Skeletal muscle tissue (tissue), 4 donors: ENCODE measurements around the gene MLIP. TPM values are rescaled to one million over a fixed set of nuclear protein-coding genes. Genes with fewer than 3 reads are reported as not detected.

Experiments
- H3K27ac ChIP-seq: one replicate; pipeline ENCODE4 v1.7.0; 2013; ENCODE audit warnings: mild to moderate bottlenecking, low read depth, low read length, inconsistent platforms
- H3K27me3 ChIP-seq, 3 donors: one replicate each; pipeline ENCODE4 v1.7.0; 2013; ENCODE audit warnings: low read length in 3 of 3; ENCODE audit not compliant: control insufficient read depth in 3 of 3, insufficient read depth in 3 of 3
- H3K36me3 ChIP-seq, 3 donors: one replicate each; pipeline ENCODE4 v1.7.0; 2013; ENCODE audit warnings: low read length in 3 of 3; ENCODE audit not compliant: control insufficient read depth in 3 of 3, insufficient read depth in 3 of 3
- H3K4me1 ChIP-seq, 3 donors: one replicate each; pipeline ENCODE4 v1.7.0; 2013; ENCODE audit warnings: low read length in 3 of 3, mild to moderate bottlenecking in 3 of 3; ENCODE audit not compliant: control insufficient read depth in 3 of 3, insufficient read depth in 3 of 3
- H3K4me3 ChIP-seq, 3 donors: one replicate each; pipeline ENCODE4 v1.7.0; 2013; ENCODE audit warnings: low read length in 3 of 3
- H3K9ac ChIP-seq, 3 donors: one replicate each; pipeline ENCODE4 v1.7.0; 2013; ENCODE audit warnings: low read length in 3 of 3, mild to moderate bottlenecking in 3 of 3, moderate library complexity in 2 of 3, low read depth in 1 of 3
- H3K9me3 ChIP-seq, 3 donors: one replicate each; pipeline ENCODE4 v1.7.0; 2013; ENCODE audit warnings: low read length in 3 of 3; ENCODE audit not compliant: control insufficient read depth in 3 of 3
- total RNA-seq: library from RNA; depleted of rRNA; stranded (reverse); fragments of >200 nt; gene quantifications from one replicate; pipeline ENCODE4 v1.2.3, GENCODE V29; 2014
- donor health status: Osteomylitis.

Gene MLIP
- total RNA-seq, 1 donor from 2014 or later: 27.7 TPM

GRCh38 chr6:54294965-54295532 lies 183.8 kb downstream of the MLIP start:
- no peak overlapping the region for H3K27ac ChIP-seq
- no peaks in the 10 kb centered on the region for H3K36me3 ChIP-seq
- H3K9ac ChIP-seq: no peak overlapping the region
- H3K9me3 ChIP-seq: no peaks in the 10 kb centered on the region
- peaks cover 0 to 3% (median 0%) of the 10 kb centered on the region in 3 donors for H3K4me1 ChIP-seq
- no peaks in the 10 kb centered on the region for H3K27me3 ChIP-seq
- H3K4me3 ChIP-seq: no peak overlapping the region

GRCh38 chr6:54299542-54300269 lies 188.5 kb downstream of the MLIP start:
- no peak overlapping the region for H3K9ac ChIP-seq
- no peaks in the 10 kb centered on the region for H3K4me1 ChIP-seq
- H3K9me3 ChIP-seq: no peaks in the 10 kb centered on the region
- no peaks in the 10 kb centered on the region for H3K27me3 ChIP-seq
- no peak overlapping the region for H3K27ac ChIP-seq
- H3K36me3 ChIP-seq: no peaks in the 10 kb centered on the region
- H3K4me3 ChIP-seq: no peak overlapping the region

DNA sequence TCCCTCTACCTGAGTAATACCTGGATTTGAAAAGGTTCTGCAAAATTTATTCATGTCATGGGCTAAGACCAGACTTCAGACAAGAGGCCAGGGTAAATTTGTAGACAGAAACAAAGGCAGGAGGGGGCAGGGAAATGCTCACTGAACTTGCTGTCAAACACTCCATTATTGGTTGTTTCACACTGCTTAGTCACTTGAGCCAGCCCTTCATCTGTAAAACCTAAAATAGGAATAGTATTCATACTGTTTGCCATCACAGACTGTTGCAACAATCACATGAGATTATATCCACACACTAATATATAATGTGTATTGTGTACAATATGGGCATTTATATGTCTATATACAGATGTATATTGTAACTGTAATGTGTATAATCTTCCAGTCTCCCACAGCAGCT lies 190.5 kb downstream of the MLIP start:
- no peaks in the 10 kb centered on the region for H3K27me3 ChIP-seq
- no peak overlapping the region for H3K27ac ChIP-seq
- H3K4me1 ChIP-seq: no peaks in the 10 kb centered on the region
- H3K4me3 ChIP-seq: no peak overlapping the region
- no peak overlapping the region for H3K9ac ChIP-seq
- H3K36me3 ChIP-seq: no peaks in the 10 kb centered on the region
- H3K9me3 ChIP-seq: no peaks in the 10 kb centered on the region

- H3K36me3 ChIP-seq: no peaks in the 10 kb centered on the region
- no peaks in the 10 kb centered on the region for H3K4me1 ChIP-seq
- H3K9ac ChIP-seq: no peak overlapping the region
- H3K27ac ChIP-seq: no peak overlapping the region
- no peaks in the 10 kb centered on the region for H3K9me3 ChIP-seq
- H3K27me3 ChIP-seq: no peaks in the 10 kb centered on the region
- H3K4me3 ChIP-seq: no peak overlapping the region
Observed at GRCh38 chr6:54307439-54307910, 196.2 kb downstream of the MLIP start.

DNA sequence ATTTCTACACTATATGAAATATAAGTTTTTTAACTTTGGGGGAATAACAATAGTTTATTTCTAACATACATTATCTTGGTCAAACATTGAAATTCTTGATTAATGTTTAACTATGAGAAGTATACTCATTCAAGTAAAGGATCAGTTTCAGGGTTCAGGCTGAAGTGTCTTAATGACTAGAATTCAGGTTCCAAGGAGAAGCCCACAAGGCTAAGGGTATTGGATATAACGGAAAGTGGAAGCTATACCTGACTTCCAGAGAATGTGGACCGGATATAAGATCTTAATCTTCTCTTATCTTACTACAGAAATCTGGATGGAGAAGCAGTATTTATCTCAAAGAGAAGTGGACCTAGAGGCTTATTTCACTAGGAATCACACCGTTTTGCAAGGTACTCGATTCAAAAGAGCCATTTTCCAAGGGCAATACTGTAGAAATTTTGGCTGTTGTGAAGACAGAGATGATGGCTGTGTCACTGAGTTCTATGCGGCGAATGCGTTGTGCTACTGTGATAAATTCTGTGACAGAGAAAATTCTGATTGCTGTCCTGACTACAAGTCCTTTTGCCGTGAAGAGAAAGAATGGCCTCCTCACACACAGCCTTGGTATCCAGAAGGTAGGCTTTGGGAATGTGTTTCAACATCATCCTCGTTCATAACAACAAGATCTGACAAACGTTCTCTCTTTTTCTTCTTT lies 197.2 kb downstream of the MLIP start, which contains the start of gene TINAG:
Gene TINAG (plus strand): TSS at position 153 of the 697 bp plus-strand sequence. CDS start 110 bp downstream, at position 263.
- H3K9me3 ChIP-seq: no peaks in the 10 kb centered on the region
- no peak within 1 kb of the TSS for H3K9ac ChIP-seq
- no peaks in the 10 kb centered on the region for H3K4me1 ChIP-seq
- no peaks in the 10 kb centered on the region for H3K36me3 ChIP-seq
- H3K27ac ChIP-seq: no peak within 1 kb of the TSS
- no peak within 1 kb of the TSS for H3K4me3 ChIP-seq
- H3K27me3 ChIP-seq: no peaks in the 10 kb centered on the region

GRCh38 chr6:54308986-54309315 lies 197.7 kb downstream of the MLIP start:
- no peaks in the 10 kb centered on the region for H3K27me3 ChIP-seq
- no peak overlapping the region for H3K4me3 ChIP-seq
- no peak overlapping the region for H3K9ac ChIP-seq
- no peaks in the 10 kb centered on the region for H3K36me3 ChIP-seq
- H3K9me3 ChIP-seq: no peaks in the 10 kb centered on the region
- H3K4me1 ChIP-seq: no peaks in the 10 kb centered on the region
- H3K27ac ChIP-seq: no peak overlapping the region

DNA sequence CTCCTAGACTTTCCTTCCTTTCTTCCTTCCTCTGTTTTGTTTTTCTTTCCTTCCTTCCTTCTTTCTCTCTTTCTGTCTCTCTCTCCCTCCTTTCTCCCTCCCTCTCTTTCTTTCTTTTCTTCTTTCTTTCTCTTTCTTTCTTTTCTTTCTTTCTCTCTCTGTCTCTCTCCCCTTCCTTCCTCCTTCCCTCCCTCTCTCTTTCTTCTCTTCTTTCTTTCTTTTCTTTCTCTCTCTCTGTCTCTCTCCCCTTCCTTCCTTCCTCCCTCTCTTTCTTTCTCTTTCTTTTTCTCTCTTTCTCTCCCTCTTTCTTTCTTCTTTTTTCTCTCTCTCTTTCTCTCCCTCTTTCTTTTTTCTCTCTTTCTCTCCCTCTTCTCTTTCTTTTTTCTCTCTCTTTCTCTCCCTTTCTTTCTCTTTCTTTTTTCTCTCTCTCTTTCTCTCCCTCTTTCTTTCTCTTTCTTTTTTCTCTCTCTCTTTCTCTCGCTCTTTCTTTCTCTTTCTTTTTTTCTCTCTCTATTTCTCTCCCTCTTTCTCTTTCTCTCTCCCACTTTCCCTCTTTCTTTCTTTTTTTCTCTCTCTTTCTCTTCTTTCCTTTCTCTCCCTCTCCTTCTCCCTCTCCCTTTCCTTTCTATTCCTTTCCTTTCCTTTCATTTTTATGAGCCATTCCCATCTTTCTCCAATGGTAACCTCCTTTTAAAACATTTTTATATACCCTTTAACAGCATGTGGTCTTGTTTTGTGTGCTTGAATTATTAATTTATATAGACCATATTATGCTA lies 199.3 kb downstream of the MLIP start:
- H3K27ac ChIP-seq: no peak overlapping the region
- no peak overlapping the region for H3K9ac ChIP-seq
- no peak overlapping the region for H3K4me3 ChIP-seq
- no peaks in the 10 kb centered on the region for H3K36me3 ChIP-seq
- H3K9me3 ChIP-seq: no peaks in the 10 kb centered on the region
- H3K4me1 ChIP-seq: no peaks in the 10 kb centered on the region
- no peaks in the 10 kb centered on the region for H3K27me3 ChIP-seq

DNA sequence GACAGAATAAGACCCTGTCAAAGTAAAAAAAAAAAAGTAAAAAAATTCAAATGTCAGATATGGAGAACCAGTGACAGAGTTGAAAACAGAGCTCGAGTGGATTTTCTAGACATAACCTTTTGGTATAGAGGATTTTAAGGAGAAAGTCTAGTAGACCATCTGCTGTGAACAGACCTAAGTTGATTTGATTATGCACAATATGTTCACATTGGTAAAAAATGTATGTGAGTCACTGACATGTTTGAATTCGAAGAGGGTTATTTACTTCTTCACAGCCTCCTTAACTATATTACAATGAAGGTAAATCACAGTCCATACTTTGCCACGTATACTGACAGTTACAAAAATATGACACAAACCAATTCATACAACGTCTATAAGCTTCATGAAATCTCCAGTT lies 204.4 kb downstream of the MLIP start:
- no peaks in the 10 kb centered on the region for H3K9me3 ChIP-seq
- H3K27ac ChIP-seq: no peak overlapping the region
- no peak overlapping the region for H3K9ac ChIP-seq
- no peaks in the 10 kb centered on the region for H3K27me3 ChIP-seq
- no peaks in the 10 kb centered on the region for H3K4me1 ChIP-seq
- no peak overlapping the region for H3K4me3 ChIP-seq
- H3K36me3 ChIP-seq: no peaks in the 10 kb centered on the region
